NCI-H2196 treated with DMSO at 0.1 percent for 48 hours (cell line): ENCODE results near the gene PKP2.
"Not testable (repeated sequence)": the region's sequence is repeated elsewhere in the genome, so short reads cannot be mapped to it uniquely, and the experiment has no call there.

Source experiments
- DNase-seq: peaks from one replicate; lab custom pipeline; 2025; ENCODE audit not compliant: unreplicated experiment; lab: John Stamatoyannopoulos, UW

PKP2 gene

DNA sequence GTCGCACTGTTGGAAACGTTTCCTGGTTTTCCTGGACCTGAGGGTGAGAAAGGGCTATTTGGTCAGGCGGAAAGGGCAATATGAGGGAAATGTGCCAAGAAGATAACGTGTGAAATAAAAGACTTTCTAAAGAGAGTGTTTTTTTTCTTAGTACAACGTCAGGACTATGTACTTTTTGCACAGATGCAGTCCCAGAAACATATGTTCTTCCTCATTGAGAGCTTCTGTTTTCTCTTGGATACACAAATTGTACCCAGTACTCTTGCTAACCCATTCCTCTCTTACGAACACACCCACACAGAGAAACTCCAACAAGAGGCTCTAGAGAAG lies 669 bp upstream of the PKP2 start:
- no peak for DNase-seq

DNA sequence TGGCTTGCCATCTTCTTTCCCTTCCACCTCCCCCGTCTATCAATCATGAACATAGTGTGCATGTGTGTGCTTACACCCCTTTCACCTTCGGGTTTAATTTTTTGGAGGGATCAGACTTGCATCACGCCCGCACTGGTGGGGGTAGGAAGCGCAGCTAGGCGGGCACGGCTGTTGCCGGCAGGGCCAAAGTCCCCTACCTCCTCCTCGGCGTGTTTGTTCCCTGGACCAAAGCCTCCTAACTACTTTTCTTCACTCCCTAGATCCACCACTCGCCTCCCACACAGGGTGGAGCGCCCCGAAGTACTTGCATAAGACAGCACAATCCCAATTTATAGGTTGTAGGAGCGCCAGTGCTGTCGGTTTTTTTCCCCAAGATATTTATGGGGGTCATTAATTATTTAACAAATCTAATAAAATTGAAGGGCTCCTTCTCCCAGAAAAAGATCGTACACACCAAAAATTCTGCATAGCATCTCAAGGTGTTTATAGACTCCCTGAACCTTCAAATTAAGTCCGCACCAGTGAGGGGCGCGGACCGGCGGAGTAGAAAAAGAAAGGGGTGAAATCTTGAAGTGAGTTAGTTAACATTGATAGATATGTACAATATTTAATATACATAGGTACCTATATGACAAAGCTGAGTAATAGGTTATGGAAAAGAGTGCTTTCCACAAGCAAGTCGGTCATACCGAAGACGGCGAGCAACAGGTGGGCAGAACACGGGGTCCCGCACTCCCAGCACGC lies 717 bp downstream of the PKP2 start:
- DNase-seq, result no peak

DNA sequence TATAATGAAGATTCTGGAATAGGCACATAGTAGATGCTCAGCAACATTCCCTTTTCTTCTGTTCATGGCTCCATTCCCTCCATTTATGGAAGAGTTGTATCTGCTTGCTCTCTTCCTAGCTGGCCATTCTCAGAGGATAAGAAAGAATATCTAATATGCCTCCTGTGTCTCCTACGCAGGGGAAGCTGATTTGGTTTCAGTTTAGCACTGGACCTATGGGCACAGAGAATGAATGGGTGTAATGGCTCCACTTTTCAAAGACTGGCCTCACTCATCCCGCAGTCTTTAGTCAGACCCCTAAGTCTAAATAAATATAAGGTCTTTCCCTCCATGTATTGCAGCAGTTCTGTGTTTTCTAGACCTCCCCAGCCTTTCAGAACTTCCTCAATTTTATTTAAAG lies 2.0 kb downstream of the PKP2 start:
- DNase-seq, result no peak

DNA sequence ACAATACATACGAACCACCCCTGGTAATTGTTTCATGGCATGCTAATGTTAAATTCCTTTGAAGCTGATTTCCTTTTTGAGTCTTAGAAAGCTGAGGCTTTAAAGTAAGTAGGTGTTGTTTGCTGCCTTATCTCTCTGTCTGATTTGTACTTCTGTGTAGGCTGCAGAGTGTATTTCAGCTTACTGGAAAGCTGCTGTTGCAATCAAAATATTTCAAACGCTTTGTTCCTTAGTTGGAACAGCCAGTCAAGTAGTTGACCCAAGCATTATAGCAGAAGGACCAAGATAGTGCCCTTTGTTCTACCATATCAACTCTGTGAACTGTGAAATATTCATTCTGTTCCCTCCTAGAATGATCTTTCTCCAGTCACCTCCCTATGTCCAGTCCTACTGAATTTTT lies 3.1 kb downstream of the PKP2 start:
- DNase-seq, result no peak

DNA sequence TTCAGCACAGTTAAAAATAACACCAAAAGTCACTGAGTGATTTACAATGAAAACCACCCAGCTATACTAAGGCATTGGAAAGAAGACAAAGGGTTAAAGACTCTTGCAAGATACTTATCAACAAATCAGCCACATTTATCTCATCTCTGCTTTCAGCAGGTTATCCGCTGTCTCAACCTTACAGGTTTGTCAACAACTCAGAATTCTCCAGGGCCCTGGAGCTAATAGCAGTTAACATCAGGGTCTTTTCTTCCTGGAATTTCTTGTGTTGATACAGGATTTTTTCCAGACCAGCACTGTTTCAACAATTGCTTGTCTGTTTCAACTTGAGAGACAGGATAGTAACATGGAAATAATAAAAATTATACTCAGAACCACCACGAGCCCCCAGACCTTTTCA lies 3.5 kb downstream of the PKP2 start:
- DNase-seq, result no peak

DNA sequence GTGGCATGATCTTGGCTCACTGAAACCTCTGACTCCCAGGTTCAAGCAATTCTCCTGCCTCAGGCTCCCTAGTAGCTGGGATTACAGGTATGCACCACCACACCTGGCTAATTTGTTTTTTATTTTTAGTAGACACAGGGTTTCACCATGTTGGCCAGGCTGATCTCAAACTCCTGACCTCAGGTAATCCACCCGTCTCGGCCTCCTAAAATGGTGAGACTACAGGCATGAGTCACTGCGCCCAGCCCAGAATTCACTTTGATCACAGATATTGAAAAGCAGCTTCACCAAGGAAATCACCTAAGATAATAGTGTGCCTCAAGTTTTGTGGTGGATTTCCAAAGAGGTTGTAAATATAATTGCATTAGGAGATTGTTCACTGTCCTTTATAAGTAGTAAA lies 4.2 kb downstream of the PKP2 start:
- not testable (repeated sequence) for DNase-seq

DNA sequence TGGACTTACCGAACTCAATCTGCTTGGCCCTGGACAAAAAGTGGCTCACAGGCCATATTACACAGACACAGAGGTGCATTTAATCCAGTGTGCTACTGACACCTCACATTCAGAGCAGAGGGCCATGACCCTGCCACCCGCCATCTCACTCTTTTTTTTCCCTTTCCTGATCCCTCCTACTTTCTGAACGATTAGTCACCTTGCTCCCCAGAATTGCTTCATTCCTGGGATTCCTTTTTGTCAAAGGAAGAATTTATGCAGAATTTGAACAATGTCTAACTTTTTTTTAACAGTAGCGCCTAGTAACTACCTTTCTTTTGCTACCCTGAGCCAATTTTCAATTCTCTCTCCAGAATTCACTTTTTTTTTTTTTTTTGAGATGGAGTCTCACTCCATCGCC lies 4.6 kb downstream of the PKP2 start:
- DNase-seq, result no peak

DNA sequence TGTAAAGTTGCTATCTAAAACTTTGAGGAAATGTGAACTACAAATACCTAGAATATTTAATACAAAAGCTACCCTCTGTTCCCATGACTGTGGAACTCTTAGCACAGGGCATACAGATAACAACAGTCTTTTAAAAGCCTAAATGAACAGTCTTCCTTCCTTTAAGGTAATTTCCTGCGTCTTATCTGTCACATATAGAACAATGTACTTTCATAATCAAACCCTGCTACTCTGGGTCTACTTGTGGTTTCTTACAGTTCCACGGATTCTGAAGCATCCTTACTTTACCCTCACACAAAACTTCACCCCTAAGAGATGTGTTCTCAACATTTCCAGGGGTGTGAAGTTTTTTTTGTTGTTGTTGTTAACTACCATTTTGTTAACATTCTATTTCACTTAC lies 5.1 kb downstream of the PKP2 start:
- DNase-seq, result no peak

DNA sequence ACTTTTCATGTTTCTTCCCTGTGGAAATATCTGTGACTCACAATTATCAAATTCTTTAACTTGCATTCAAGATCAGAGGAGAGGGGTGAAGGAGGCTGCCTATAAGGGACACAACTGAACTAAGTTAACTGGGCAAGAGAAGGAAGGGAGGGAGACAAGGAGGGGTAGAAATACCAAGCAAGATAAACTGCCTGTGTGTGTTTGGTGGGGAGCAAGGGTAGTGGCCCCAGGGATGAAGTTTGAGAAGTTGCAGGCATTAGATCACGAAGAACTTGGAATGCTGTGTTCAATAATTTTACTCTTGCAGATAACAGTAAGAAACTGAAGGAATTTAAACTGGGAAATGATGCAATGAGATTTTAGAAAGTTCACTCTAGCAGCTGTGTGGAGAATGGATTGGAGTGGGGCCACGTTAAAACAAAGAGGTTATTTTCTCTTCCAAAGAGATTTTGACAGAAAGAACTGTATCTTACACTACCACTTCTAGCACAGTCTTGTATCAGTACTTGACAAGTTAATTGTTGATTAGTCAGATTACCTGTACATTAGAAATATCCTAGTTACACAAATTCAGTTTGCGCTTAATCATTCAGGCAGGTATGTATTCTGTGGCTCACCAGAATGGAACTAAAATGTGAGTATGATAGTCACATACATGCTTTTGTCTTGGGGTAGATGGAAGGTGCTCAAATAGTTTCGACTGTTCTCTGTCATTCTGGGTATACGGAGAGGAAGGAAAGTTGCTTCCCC lies 7.4 kb downstream of the PKP2 start:
- no peak for DNase-seq

DNA sequence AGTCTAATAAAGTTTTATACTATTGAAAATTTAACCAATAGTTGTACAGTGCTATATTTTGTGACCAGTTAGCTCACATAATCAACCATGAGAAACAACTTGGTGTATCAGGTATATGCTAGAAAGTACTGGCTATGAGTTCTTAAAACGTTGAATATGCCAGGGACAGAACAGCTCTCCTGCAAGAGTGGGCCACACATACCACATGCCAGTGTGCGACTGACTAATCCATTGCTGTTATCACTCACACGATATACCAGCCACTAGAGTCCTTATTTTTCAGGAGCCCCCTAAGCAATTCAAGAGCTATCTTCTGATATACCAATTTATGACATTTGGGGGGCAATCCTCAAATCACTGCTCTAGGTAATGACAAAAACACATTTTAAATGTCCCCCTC lies 9.5 kb downstream of the PKP2 start:
- DNase-seq, result no peak

DNA sequence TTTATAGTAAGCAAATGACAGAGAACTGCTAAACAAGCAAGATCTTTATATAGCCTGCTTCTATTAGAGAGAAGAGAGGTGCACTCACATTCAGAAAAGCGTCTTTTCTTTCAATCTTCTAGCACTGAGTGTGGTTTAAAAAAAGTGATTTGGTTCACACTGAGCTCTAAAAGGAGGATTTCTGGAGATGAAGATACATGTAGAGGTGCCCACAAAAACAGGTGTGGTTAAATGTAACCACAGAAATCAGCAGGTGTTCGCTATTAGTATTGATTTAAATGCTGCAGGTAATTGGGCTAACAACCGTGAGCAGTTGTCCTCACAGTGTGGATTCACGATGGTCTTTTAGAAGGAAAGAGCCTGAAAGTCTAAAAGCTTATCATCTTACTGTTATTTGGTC lies 10.7 kb downstream of the PKP2 start:
- DNase-seq, result no peak

DNA sequence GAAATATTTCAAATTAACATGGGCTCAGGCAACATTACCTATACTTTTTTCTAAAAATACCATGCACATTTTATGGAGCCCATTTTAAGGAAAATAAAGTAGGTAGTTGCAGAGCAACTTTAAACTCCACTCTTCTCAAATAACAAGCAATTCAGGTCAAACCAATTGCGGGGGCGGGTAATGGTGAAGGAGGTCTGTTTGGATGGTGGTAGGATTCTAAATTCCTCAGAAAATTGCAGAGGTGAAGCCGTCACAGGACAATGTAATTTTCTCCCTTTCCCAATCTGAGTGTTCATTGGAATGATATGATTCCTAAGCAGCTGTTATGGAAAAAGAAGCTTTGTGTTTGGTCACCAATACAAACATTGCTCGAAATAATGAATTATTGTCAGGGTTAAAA lies 11.6 kb downstream of the PKP2 start:
- DNase-seq, result no peak

DNA sequence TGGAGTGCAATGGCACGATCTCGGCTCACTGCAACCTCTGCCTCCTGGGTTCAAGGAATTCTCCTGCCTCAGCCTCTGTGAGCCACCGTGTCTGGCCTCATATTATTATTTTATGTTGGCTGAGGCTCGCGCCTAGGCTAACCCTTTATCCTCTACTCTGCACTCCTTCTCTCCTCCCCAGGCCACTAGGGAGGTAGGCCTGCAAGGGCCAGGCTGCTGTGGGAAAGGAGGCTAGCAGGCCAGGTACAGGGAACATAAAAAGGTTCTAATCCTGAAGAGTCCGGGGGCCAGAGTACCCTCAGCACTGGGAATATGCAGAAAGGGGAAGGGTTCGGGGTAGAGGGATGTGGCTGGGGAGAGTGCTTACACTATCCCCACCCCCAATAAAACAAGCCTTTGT lies 14.9 kb downstream of the PKP2 start:
- DNase-seq, result no peak

DNA sequence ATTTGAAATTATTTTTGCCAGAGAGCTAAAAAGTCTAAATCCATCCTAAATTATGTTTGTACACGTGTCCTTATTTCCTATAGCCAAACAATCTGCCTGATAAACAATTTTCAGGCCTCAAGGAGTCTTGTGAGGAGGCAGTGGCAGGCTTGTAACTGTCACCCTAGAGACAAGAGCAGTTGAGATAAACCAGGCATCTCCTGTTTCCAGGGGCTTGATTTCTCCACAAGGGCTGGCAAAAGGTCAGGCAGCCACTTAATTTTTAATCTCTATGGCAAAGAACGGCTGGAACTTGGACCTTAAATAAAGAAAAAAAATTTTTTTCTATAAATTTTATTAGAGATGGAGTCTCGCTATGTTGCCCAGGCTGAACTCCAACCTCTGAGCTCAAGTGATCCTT lies 15.5 kb downstream of the PKP2 start:
- DNase-seq, result no peak

DNA sequence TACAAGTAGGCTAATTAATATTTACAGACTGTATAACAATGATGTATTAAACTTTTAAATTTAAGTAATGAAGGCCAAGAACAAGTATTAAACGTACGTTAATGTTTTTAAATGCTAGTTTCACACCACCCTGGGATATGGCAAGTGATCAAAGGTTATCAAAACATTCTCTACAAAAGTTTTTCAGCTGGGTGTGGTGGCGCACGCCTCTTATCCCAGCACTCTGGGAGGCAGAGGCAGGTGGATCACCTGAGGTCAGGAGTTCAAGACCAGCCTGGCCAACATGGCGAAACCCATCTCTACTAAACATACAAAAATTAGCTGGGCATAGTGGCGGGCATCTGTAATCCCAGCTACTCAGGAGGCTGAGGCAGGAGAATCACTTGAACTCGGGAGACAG lies 17.5 kb downstream of the PKP2 start:
- DNase-seq, result not testable (repeated sequence)

DNA sequence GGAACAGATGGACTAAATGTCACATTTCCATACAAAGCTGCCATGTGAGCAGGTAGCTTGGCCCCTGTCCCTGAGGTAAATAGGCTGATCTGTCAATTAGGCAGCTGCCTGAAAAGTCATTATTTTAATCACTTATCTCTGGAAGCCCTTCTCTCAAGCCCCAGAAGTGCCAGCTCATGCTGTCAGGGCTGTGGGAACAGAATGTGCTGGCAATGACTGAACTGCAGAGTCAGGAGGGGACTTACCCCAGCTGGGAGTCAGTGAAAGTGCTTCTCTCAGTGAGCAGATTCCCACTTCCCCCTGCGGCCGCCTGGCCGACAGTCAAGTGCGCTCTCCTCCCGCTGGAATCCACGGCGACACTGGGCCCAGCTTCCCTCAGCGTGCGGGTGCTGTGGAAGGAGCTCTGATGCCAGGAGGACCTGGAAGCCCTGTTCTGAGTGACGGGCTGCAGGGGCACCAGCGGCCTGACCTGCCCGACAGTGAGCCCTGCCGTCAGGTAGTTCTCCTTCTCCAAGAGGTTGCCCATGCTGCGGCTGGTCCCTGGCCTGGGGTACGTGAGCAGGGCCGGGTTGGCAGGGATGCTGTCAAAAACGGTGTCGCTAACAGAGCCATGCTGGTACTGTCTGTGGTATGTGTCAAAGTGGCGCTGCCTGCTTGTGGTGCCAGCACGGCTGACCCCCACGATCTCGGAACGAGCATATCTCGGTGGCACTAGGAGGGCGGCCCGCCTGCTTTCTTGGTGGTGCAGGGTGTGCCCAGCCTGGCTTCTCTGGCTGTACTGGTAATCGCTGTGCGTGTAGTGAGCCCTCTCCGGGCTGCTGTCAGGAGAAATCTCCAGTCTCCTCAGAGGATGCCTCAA lies 18.7 kb downstream of the PKP2 start:
- no peak for DNase-seq

DNA sequence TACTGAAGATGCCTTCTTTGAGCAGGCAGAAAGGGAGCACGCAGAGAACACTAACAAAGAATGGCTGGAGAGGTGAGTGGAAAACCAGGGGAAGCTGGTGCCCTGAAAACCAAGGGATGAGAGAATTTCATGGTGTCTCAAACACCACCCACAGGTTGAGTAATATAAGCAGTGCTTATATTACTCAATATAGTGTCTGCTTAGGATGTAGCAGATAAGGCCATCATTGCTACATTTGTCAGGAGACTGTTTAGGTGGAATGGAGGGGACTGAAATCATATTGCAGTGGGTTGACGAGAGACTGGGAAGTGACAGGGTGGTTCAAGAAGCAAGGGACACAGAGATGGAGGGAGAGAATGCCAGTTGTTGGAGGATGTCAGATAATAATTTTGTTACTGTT lies 20.6 kb downstream of the PKP2 start:
- DNase-seq, result no peak

DNA sequence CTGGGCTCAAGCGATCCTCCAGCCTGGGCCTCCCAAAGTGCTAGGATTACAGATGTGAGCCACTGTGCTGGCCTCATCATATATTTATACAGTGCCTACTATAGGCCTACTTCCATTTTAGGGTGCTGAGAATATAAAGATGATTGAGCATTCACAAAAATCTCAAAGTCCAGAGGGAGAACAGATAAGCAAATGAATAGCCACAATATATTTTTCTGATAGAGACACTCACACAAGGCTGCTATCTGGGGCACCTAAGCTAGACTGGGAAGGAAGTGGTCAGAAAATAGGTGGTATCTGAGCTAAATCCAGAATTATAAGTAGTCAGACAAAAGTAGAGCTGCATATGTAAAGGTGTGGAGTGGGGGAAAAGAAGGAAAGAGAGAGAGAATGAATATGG lies 21.6 kb downstream of the PKP2 start:
- DNase-seq, result no peak

DNA sequence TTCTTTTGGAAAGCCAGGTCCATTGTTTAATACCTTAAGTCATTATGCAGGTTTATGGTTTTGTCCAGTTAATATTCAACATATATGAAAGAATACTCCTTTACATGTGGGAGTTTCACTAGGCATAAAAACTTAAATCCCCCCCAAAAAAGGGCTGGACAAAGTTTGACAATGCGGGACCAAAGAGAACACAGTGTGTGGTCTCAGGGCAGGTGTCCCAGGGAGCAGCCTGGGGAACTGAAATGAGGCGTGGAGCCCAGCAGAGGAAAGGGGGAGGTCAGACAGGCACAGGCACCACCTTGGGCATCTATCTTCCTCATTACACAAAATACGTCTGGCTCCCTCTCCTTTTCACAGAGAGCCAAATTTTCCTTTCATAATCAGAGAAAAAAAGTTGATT lies 22.5 kb downstream of the PKP2 start:
- no peak for DNase-seq

DNA sequence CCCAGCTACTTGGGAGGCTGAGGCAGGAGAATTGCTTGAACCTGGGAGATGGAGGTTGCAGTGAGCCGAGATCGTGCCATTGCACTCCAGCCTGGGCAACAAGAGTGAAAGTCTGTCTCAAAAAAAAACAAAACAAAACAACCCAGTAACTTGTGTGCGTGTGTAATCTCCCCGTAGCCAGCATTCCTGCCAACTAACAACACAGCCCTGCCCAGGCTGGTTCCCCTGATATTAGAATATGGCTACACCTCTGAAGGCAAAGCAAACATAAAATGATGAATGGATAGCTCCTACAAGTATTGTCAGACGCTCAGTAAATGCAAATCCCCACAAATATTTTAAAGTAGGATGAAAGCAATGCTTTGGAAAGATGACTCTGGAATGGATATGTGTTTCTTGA lies 24.2 kb downstream of the PKP2 start:
- not testable (repeated sequence) for DNase-seq

DNA sequence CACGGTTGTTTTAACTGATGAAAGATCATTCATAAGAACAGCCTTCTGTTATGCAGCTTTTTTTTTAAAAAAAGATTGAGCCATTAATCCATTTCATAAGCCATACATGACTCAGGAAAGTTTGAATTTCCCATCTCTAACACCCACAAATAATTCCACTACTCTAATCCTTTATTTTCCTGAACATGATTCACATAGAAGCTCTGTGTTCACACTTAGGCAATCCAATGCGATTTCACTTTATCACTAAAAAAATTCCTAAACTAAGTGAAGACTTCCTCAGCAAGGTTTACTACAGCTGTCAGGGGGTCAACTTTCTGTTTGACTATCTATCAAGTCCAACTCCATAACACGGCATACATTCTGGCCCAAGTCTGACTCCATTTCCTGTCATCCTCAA lies 25.9 kb downstream of the PKP2 start:
- DNase-seq, result no peak

DNA sequence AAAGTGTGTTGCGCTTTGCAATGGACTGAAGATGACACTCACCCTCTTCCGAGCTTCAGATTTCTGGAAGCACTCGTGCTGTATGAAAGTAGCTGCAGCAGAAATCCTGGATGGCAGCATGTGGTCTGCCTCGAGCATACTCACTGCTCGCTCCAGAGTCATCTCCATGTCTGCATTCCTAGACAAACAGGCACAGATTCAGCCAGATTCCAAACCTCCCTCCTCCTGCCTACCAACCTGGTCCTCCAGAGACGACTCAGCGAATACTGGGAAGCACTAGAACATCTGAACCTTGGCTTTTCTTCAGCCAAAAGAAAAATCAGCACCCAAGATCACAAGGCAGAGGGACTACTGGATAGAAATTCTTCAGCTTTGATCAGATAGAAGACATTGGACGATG lies 27.7 kb downstream of the PKP2 start:
- no peak for DNase-seq
